COLO668 (cell line): ENCODE measurements around the gene ZNF780B.
"Not testable (repeated sequence)": the region's sequence is repeated elsewhere in the genome, so short reads cannot be mapped to it uniquely, and the experiment has no call there.

Source experiments
- DNase-seq: peaks from one replicate; lab custom pipeline; 2025; ENCODE audit not compliant: unreplicated experiment; lab: John Stamatoyannopoulos, UW

Gene ZNF780B

GRCh38 chr19:40041718-40042117 is 14.3 kb downstream of the ZNF780B start:
- not testable (repeated sequence) for DNase-seq

- not testable (repeated sequence) for DNase-seq
Observed at GRCh38 chr19:40038047-40038446, 18.0 kb downstream of the ZNF780B start.

GRCh38 chr19:40035996-40036395 is 20.0 kb downstream of the ZNF780B start:
- no peak for DNase-seq

- DNase-seq = no peak
Observed at GRCh38 chr19:40033989-40034560, 22.0 kb downstream of the ZNF780B start.

GRCh38 chr19:40026597-40026970 is 29.4 kb downstream of the ZNF780B start:
- no peak for DNase-seq

GRCh38 chr19:40025938-40026596 is 30.0 kb downstream of the ZNF780B start:
- DNase-seq = no peak

- DNase-seq = no peak
Observed at GRCh38 chr19:40023969-40024368, 32.1 kb downstream of the ZNF780B start.

- DNase-seq = no peak
Observed at GRCh38 chr19:40013991-40014390, 42.0 kb downstream of the ZNF780B start.

- no peak for DNase-seq
Observed at GRCh38 chr19:40009674-40010073, 46.4 kb downstream of the ZNF780B start.

- DNase-seq = no peak
Observed at GRCh38 chr19:40006273-40006691, 49.7 kb downstream of the ZNF780B start.

GRCh38 chr19:40005691-40006272 is 50.2 kb downstream of the ZNF780B start:
- no peak for DNase-seq

- no peak for DNase-seq
Observed at GRCh38 chr19:39998501-39998900, 57.5 kb downstream of the ZNF780B start.

- DNase-seq = no peak
Observed at GRCh38 chr19:39997638-39998216, 58.3 kb downstream of the ZNF780B start.

GRCh38 chr19:39996811-39997637 is 59.0 kb downstream of the ZNF780B start, which contains the start of gene ZNF546:
Gene ZNF546, plus strand, starts transcription at chr19:39997060. Its CDS starts 1,267 bp downstream, at chr19:39998327.
- peak; percentile 87 for DNase-seq

GRCh38 chr19:39996218-39996810 is 59.7 kb downstream of the ZNF780B start:
- DNase-seq = peak; percentile 59

- DNase-seq = no peak
Observed at GRCh38 chr19:39995794-39996193, 60.2 kb downstream of the ZNF780B start.

- DNase-seq = no peak
Observed at GRCh38 chr19:39994361-39994760, 61.7 kb downstream of the ZNF780B start.

GRCh38 chr19:39993605-39994004 is 62.4 kb downstream of the ZNF780B start:
- no peak for DNase-seq

- no peak for DNase-seq
Observed at GRCh38 chr19:39987596-39987995, 68.4 kb downstream of the ZNF780B start.

GRCh38 chr19:39987167-39987566 is 68.9 kb downstream of the ZNF780B start:
- DNase-seq = no peak

- no peak for DNase-seq
Observed at GRCh38 chr19:39986643-39987042, 69.4 kb downstream of the ZNF780B start.
